ENCODE data around the gene DENND4B. TPM values are rescaled to one million over a fixed set of nuclear protein-coding genes. Genes with fewer than 3 reads are reported as not detected.

The DENND4B gene
- total and polyA plus RNA-seq, 9 of the 15 experiments (the other 6 are each of a cell fraction or from before 2014, with no cell fraction given) = 9.5 to 80.5 (median 23.1) TPM

DNA sequence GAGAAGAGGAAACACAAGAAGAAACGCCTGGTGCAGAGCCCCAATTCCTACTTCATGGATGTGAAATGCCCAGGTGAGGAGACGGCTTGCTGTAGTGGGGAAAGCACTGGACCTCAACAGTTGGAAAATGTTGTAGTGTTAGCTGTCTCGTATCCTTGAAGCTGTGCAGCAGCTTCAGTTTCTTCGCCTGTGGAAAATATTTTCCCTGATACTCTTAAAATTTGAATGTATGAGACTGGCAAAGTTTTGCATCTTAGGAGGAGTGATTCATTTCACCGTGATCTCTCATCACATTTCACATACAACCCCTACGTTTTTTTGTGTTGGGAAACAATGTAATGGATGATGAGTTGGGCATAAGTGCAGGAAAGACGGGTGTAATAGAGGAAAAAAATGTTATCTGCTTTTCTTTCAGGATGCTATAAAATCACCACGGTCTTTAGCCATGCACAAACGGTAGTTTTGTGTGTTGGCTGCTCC lies 44.7 kb upstream of the DENND4B start:
- H3K36me3 ChIP-seq (ENCODE audit: control insufficient read depth, insufficient read depth, low read length) = peaks cover 43% of the 10 kb centered on the region
- BruUV-seq (replicated peaks) = TSS peak; percentile 84
- 0 out of 2 replicates have a peak overlapping the region, but pooled peaks have one; percentile 98 for H2AFZ ChIP-seq (ENCODE audit: low read depth, low read length)
- intact Hi-C loops (cut with micrococcal nuclease) (loop anchor here (5.0 kb wide), 1 partner anchor 191 kb away; no protein-coding TSS in a partner anchor), in situ Hi-C loops (cut with MboI) (no loop called here)
- peaks cover 4 to 11% of the 10 kb centered on the region in 2 experiments; a peak in 2 of 5 replicates for H3K4me1 ChIP-seq (replicated peaks in 1 of 2; ENCODE audit: control insufficient read depth in 2 of 2, insufficient read depth in 2 of 2, low read length in 2 of 2)
- ChIA-PET CTCF (ENCODE audit: low intra/inter-chr PET ratio) (interaction anchor here (0.6 kb wide), 1 partner anchor 275 kb away, joined by 7 read pairs; no protein-coding TSS in a partner anchor), POLR2A (interaction anchor here (0.6 to 4.4 kb wide), 58 partner anchors 10 to 496 kb away, joined by 3 to 104 read pairs (median 5); partner anchors contain the start of genes CREB3L4, CRTC2, DENND4B and GATAD2B)
- no peaks in the 10 kb centered on the region for H3K27me3 ChIP-seq (ENCODE audit: control insufficient read depth in 2 of 2, insufficient read depth in 2 of 2, low read length in 2 of 2)
- H3K79me2 ChIP-seq (ENCODE audit: control insufficient read depth, insufficient read depth, low read length) = peaks cover 27% of the 10 kb centered on the region
- H3K9me1 ChIP-seq (ENCODE audit: control insufficient read depth, insufficient read depth, low read length) = no peaks in the 10 kb centered on the region
- no peak for ATAC-seq
- H3K4me2 ChIP-seq (ENCODE audit: insufficient read depth, low read length) = peak overlapping the region; percentile 98
- no peak for DNase-seq (ENCODE audit: extremely low read depth in 1 of 4, low spot score in 3 of 4)
- peak overlapping the region; percentile 97 for H3K9ac ChIP-seq (ENCODE audit: insufficient read depth in 1 of 2, low read depth in 2 of 2, low read length in 2 of 2)
- no peaks in the 10 kb centered on the region; the same call in 1 of the 2 replicates for H4K20me1 ChIP-seq (replicated peaks; ENCODE audit: control insufficient read depth, insufficient read depth, low read length)
- no peak for FAIRE-seq
- peak overlapping the region; percentile 81 for H3K4me3 ChIP-seq
- H3K27ac ChIP-seq (ENCODE audit: extremely low read depth, low read depth, low read length) = peak overlapping the region; percentile 98
- under 1% methylated on average over 8 of the region's 9 CpGs for WGBS (ENCODE audit: insufficient coverage, low coverage, missing lambda C conversion rate)
- no peaks in the 10 kb centered on the region for H3K9me3 ChIP-seq (replicated peaks; ENCODE audit: control insufficient read depth, insufficient read depth, low read depth, low read length)
- TF ChIP-seq ZC3H11A (IDR thresholded peaks at IDR 0.05; ENCODE audit: low read depth, low read length) = no peak
- TF ChIP-seq BCOR (IDR thresholded peaks at IDR 0.05) = no peak
- TF ChIP-seq TGIF2 (CRISPR knock-in tag; IDR thresholded peaks at IDR 0.05) = peak; percentile 73; the same call in 1 of the 2 replicates
- TF ChIP-seq ZNF507 (tag; conservative IDR thresholded peaks at IDR 0.05) = no peak
- TF ChIP-seq, protein P1, sequence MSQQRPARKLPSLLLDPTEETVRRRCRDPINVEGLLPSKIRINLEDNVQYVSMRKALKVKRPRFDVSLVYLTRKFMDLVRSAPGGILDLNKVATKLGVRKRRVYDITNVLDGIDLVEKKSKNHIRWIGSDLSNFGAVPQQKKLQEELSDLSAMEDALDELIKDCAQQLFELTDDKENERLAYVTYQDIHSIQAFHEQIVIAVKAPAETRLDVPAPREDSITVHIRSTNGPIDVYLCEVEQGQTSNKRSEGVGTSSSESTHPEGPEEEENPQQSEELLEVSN (IDR thresholded peaks at IDR 0.05; ENCODE audit: borderline replicate concordance in 1 of 2, extremely low read depth in 1 of 2, insufficient read depth in 1 of 2, insufficient read length in 1 of 2, low read depth in 1 of 2, low read length in 1 of 2, poor library complexity in 1 of 2, severe bottlenecking in 1 of 2) = no peak
- no peak for TF ChIP-seq ILF3 (IDR thresholded peaks at IDR 0.05; ENCODE audit: borderline replicate concordance)
- TF ChIP-seq, protein P2, sequence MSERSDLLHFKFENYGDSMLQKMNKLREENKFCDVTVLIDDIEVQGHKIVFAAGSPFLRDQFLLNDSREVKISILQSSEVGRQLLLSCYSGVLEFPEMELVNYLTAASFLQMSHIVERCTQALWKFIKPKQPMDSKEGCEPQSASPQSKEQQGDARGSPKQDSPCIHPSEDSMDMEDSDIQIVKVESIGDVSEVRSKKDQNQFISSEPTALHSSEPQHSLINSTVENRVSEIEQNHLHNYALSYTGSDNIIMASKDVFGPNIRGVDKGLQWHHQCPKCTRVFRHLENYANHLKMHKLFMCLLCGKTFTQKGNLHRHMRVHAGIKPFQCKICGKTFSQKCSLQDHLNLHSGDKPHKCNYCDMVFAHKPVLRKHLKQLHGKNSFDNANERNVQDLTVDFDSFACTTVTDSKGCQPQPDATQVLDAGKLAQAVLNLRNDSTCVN (CRISPR knock-in tag; IDR thresholded peaks at IDR 0.05) = no peak
- no peak for TF ChIP-seq ZSCAN29 (IDR thresholded peaks at IDR 0.05)
- 0 out of 2 replicates have a peak, but pooled peaks have one; percentile 11 for TF ChIP-seq SMARCE1 (IDR thresholded peaks at IDR 0.05)
- TF ChIP-seq, protein P3, sequence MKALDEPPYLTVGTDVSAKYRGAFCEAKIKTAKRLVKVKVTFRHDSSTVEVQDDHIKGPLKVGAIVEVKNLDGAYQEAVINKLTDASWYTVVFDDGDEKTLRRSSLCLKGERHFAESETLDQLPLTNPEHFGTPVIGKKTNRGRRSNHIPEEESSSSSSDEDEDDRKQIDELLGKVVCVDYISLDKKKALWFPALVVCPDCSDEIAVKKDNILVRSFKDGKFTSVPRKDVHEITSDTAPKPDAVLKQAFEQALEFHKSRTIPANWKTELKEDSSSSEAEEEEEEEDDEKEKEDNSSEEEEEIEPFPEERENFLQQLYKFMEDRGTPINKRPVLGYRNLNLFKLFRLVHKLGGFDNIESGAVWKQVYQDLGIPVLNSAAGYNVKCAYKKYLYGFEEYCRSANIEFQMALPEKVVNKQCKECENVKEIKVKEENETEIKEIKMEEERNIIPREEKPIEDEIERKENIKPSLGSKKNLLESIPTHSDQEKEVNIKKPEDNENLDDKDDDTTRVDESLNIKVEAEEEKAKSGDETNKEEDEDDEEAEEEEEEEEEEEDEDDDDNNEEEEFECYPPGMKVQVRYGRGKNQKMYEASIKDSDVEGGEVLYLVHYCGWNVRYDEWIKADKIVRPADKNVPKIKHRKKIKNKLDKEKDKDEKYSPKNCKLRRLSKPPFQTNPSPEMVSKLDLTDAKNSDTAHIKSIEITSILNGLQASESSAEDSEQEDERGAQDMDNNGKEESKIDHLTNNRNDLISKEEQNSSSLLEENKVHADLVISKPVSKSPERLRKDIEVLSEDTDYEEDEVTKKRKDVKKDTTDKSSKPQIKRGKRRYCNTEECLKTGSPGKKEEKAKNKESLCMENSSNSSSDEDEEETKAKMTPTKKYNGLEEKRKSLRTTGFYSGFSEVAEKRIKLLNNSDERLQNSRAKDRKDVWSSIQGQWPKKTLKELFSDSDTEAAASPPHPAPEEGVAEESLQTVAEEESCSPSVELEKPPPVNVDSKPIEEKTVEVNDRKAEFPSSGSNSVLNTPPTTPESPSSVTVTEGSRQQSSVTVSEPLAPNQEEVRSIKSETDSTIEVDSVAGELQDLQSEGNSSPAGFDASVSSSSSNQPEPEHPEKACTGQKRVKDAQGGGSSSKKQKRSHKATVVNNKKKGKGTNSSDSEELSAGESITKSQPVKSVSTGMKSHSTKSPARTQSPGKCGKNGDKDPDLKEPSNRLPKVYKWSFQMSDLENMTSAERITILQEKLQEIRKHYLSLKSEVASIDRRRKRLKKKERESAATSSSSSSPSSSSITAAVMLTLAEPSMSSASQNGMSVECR (CRISPR knock-in tag; IDR thresholded peaks at IDR 0.05) = no peak
- 0 out of 2 replicates have a peak, but pooled peaks have one; percentile 3 for TF ChIP-seq THRAP3 (IDR thresholded peaks at IDR 0.05; ENCODE audit: borderline replicate concordance)

Measured in K562 (cell line).